Heart right ventricle (tissue), 16 donors: Measurements from ENCODE around the gene CEP128. TPM values are rescaled to one million over a fixed set of nuclear protein-coding genes. Genes with fewer than 3 reads are reported as not detected.

Experiments used
- ATAC-seq, 8 donors: fragments of 200-7000 bp; cut with Tn5 transposase; one replicate each; pipeline ENCODE4 v1.9.1; 2020; ENCODE audit warnings: mild to moderate bottlenecking in 8 of 8, moderate library complexity in 8 of 8, moderate number of reproducible peaks in 1 of 8
- DNase-seq, 2 donors: peaks; one replicate each; pipeline ENCODE4 v3.0.0-alpha.2; 2020
- H3K27ac ChIP-seq, 10 donors: fragments of 200-600 bp; sonication (generic) in 2 of 10; one replicate each; pipeline versions ENCODE4 v1.5.0 to v1.8.0; 2020 to 2022; ENCODE audit warnings: mild to moderate bottlenecking in 3 of 10
- H3K27me3 ChIP-seq, 7 donors: fragments of 200-600 bp; one replicate each; pipeline ENCODE4 v1.8.0; 2021 to 2022; ENCODE audit warnings: mild to moderate bottlenecking in 2 of 7
- H3K36me3 ChIP-seq, 9 donors: fragments of 200-600 bp; sonication (generic) in 1 of 9; one replicate each; pipeline versions ENCODE4 v1.5.0 to v1.8.0; 2020 to 2022; ENCODE audit warnings: mild to moderate bottlenecking in 2 of 9
- H3K4me1 ChIP-seq, 9 donors: fragments of 200-600 bp; sonication (generic) in 1 of 9; one replicate each; pipeline versions ENCODE4 v1.5.0 to v1.8.0; 2020 to 2022; ENCODE audit warnings: mild to moderate bottlenecking in 4 of 9
- H3K4me3 ChIP-seq, 10 donors: fragments of 200-600 bp; sonication (generic) in 2 of 10; one replicate each; pipeline versions ENCODE4 v1.5.0 to v1.8.0; 2020 to 2022; ENCODE audit warnings: mild to moderate bottlenecking in 7 of 10, moderate library complexity in 2 of 10
- H3K9me3 ChIP-seq, 11 donors: fragments of 200-600 bp in 10 of 11; sonication (generic) in 2 of 11; one replicate each; pipeline versions ENCODE4 v1.5.0 to v1.8.0; 2013 to 2022; ENCODE audit warnings: mild to moderate bottlenecking in 2 of 11, control low read depth in 1 of 11, moderate library complexity in 1 of 11
- WGBS, 2 donors: extraction: QIAGEN DNeasy Blood & Tissue Kit; methylation state at CpG; one replicate each; pipeline ENCODE4 v1.1.7; 2013; ENCODE audit warnings: inconsistent platforms in 1 of 2; 5-methylcytosine and 5-hydroxymethylcytosine counted together
- intact Hi-C, 10 donors: fragments of 100-400 bp; cut with DNase I; formaldehyde crosslinking; loops; one replicate each; pipeline versions ENCODE4 v1.11.1 to v1.14.2; 2022
- polyA plus RNA-seq, 2 donors: library from polyadenylated mRNA; stranded (reverse); fragments of 200-250 nt; gene quantifications; one replicate each; pipeline ENCODE4 v1.2.3, GENCODE V29; 2013
- total RNA-seq, 10 donors: library from RNA; stranded (reverse); fragmentation: NEBNext Ultra II Directional in 3 of 10; extraction: Animal tissue kit (Norgen Biotek cat#: 25700) in 3 of 10; gene quantifications; one replicate each; pipeline versions ENCODE4 v1.2.1 to v1.2.4, GENCODE V29; 2021 to 2023
- TF ChIP-seq, protein P1 (sequence below), 9 donors: fragments of 200-600 bp; sonication (generic) in 2 of 9; IDR thresholded peaks; one replicate each; pipeline versions ENCODE4 v1.5.0 to v1.8.0; 2021 to 2022; ENCODE audit warnings: antibody characterized with exemption in 9 of 9, mild to moderate bottlenecking in 5 of 9, moderate library complexity in 1 of 9
- donor health status: Arrhythmogenic right ventricular cardiomyopathy.
- donor health status: ischemic (EF 13 %, LVEDD 7.1; RV severe dilation, severe dysfunction).
- donor health status: healthy with polysubstance abuse.
- donor health status: DM: no; HTN: yes; CAD: no.
- donor health status: DM: no; HTN: no; CAD: no.
- donor health status: ischemic (EF 25% LVEDD 6.9; RV normal size, moderate dysfunction).
- donor health status: ischemic (EF 25% LVEDD 5.7; RV mildly dilated, moderate dysfunction).
- donor health status: healthy.
- donor health status: DM: yes; HTN: yes; CAD: no.
- donor health status: Ischemic cardiomyopathy.
- donor health status: ischemic (EF 35%, LVEDD 5.7; RV mildly dilated, moderate dysfunction).
- donor health status: nonischemic (EF 11% LVEDD 7.7; RV severe dilation, severe dysfunction).
- donor health status: DM: yes; HTN: yes; CAD: no.
- donor health status: PGD.
- donor health status: ischemic (EF 29% LVEDD 5.4; RV normal size, mild dysfunction).
- donor health status: nonischemic (EF 23%, LVEDD 6.1; RV moderate dilation, normal function).

The CEP128 gene
- total and polyA plus RNA-seq, 12 donors: 0.93 to 4.9 (median 3.3) TPM

GRCh38 chr14:80973931-80974641, 32.5 kb upstream of the CEP128 start:
- Histone ChIP-seq H3K4me1 (no peaks in the 10 kb centered on the region), H3K27me3 (peaks cover 0 to 23% (median 0%) of the 10 kb centered on the region in 7 donors), H3K27ac (no peak overlapping the region), H3K9me3 (no peaks in the 10 kb centered on the region), H3K36me3 (no peaks in the 10 kb centered on the region), H3K4me3 (no peak overlapping the region)
- ATAC-seq: no peak
- DNase-seq: no peak
- intact Hi-C loops: no loop called here
- WGBS, 2 donors: 60 to 66% methylated on average over 5 of the region's 5 CpGs
- TF ChIP-seq, protein P1, sequence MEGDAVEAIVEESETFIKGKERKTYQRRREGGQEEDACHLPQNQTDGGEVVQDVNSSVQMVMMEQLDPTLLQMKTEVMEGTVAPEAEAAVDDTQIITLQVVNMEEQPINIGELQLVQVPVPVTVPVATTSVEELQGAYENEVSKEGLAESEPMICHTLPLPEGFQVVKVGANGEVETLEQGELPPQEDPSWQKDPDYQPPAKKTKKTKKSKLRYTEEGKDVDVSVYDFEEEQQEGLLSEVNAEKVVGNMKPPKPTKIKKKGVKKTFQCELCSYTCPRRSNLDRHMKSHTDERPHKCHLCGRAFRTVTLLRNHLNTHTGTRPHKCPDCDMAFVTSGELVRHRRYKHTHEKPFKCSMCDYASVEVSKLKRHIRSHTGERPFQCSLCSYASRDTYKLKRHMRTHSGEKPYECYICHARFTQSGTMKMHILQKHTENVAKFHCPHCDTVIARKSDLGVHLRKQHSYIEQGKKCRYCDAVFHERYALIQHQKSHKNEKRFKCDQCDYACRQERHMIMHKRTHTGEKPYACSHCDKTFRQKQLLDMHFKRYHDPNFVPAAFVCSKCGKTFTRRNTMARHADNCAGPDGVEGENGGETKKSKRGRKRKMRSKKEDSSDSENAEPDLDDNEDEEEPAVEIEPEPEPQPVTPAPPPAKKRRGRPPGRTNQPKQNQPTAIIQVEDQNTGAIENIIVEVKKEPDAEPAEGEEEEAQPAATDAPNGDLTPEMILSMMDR (IDR thresholded peaks at IDR 0.05): no peak

GRCh38 chr14:80965037-80965436, 23.5 kb upstream of the CEP128 start:
- ATAC-seq (no peak), DNase-seq (no peak)
- WGBS, 2 donors: 68 to 78% methylated on average over 5 of the region's 5 CpGs
- Histone ChIP-seq H3K9me3 (no peaks in the 10 kb centered on the region), H3K27ac (no peak overlapping the region), H3K36me3 (no peaks in the 10 kb centered on the region), H3K4me1 (peaks cover 0 to 1% (median 0%) of the 10 kb centered on the region in 9 donors), H3K27me3 (peaks cover 0 to 15% (median 4%) of the 10 kb centered on the region in 7 donors), H3K4me3 (no peak overlapping the region)
- TF ChIP-seq, protein P1 (IDR thresholded peaks at IDR 0.05): no peak
- intact Hi-C loops: no loop called here

- DNase-seq: no peak
- no peak overlapping the region for H3K4me3 ChIP-seq
- no peaks in the 10 kb centered on the region for H3K9me3 ChIP-seq
- ATAC-seq: no peak
- H3K4me1 ChIP-seq: peaks cover 0 to 27% (median 9%) of the 10 kb centered on the region in 9 donors
- peaks cover 0 to 25% (median 15%) of the 10 kb centered on the region in 7 donors for H3K27me3 ChIP-seq
- 69 to 81% methylated on average over 4 of the region's 4 CpGs for WGBS, 2 donors
- TF ChIP-seq, protein P1 (IDR thresholded peaks at IDR 0.05): no peak
- H3K36me3 ChIP-seq: no peaks in the 10 kb centered on the region
- intact Hi-C loops: loop anchor here in 4 of 10 donors (10.0 kb wide), 3 partner anchors 205 to 495 kb away; no protein-coding TSS in a partner anchor
- H3K27ac ChIP-seq: peak overlapping the region in 1 of 10 donors; percentile 61
These were observed 18.0 kb upstream of the CEP128 start for GRCh38 chr14:80959496-80959895.

- TF ChIP-seq, protein P1 (IDR thresholded peaks at IDR 0.05): no peak
- no peak for ATAC-seq
- peaks cover 0 to 25% (median 15%) of the 10 kb centered on the region in 7 donors for H3K27me3 ChIP-seq
- peak overlapping the region in 1 of 10 donors; percentile 61 for H3K27ac ChIP-seq
- no peaks in the 10 kb centered on the region for H3K36me3 ChIP-seq
- H3K4me3 ChIP-seq: no peak overlapping the region
- H3K9me3 ChIP-seq: no peaks in the 10 kb centered on the region
- H3K4me1 ChIP-seq: peaks cover 0 to 28% (median 9%) of the 10 kb centered on the region in 9 donors
- DNase-seq: no peak
- 61 to 71% methylated on average over 3 of the region's 3 CpGs for WGBS, 2 donors
- intact Hi-C loops: loop anchor here in 4 of 10 donors (10.0 kb wide), 3 partner anchors 206 to 496 kb away; no protein-coding TSS in a partner anchor
These were observed 17.4 kb upstream of the CEP128 start for GRCh38 chr14:80958939-80959338.
